Spleen (tissue), 11 donors: ENCODE data around the gene MYH10. TPM values are rescaled to one million over a fixed set of nuclear protein-coding genes. Genes with fewer than 3 reads are reported as not detected.

Experiments used
- DNase-seq: peaks from one replicate; pipeline ENCODE4 v3.0.0-alpha.2; 2020
- H3K27ac ChIP-seq, 8 donors: fragments of 200-600 bp; sonication (generic) in 7 of 8; 1 replicate in 4 of 8; 2 replicates in 4 of 8; pipeline versions ENCODE4 v1.5.0 to v1.8.0; 2016 to 2021; ENCODE audit warnings: inconsistent platforms in 4 of 8, mild to moderate bottlenecking in 4 of 8, moderate library complexity in 1 of 8
- H3K27me3 ChIP-seq, 7 donors: fragments of 200-600 bp; sonication (generic) in 6 of 7; replicated peaks in 1 of 7; 1 replicate in 4 of 7; 2 replicates in 3 of 7; pipeline versions ENCODE4 v1.5.0 to v1.8.0; 2016 to 2021; ENCODE audit warnings: inconsistent platforms in 3 of 7, mild to moderate bottlenecking in 1 of 7
- H3K36me3 ChIP-seq, 6 donors: fragments of 200-600 bp; sonication (generic) in 5 of 6; 1 replicate in 4 of 6; 2 replicates in 2 of 6; pipeline versions ENCODE4 v1.5.0 to v1.8.0; 2016 to 2021; ENCODE audit warnings: inconsistent platforms in 2 of 6
- H3K4me1 ChIP-seq, 6 donors: fragments of 200-600 bp; sonication (generic) in 5 of 6; 1 replicate in 3 of 6; 2 replicates in 3 of 6; pipeline versions ENCODE4 v1.5.0 to v1.8.0; 2016 to 2021; ENCODE audit warnings: inconsistent platforms in 3 of 6
- H3K4me3 ChIP-seq, 8 donors: fragments of 200-600 bp; sonication (generic) in 7 of 8; 1 replicate in 4 of 8; 2 replicates in 4 of 8; pipeline versions ENCODE4 v1.5.0 to v1.8.0; 2016 to 2021; ENCODE audit warnings: inconsistent platforms in 4 of 8, mild to moderate bottlenecking in 4 of 8, moderate library complexity in 2 of 8
- H3K9me3 ChIP-seq, 8 donors: fragments of 200-600 bp; sonication (generic) in 7 of 8; 1 replicate in 4 of 8; 2 replicates in 4 of 8; pipeline versions ENCODE4 v1.5.0 to v1.8.0; 2016 to 2021; ENCODE audit warnings: inconsistent platforms in 4 of 8
- POLR2A ChIP-seq, 3 donors: fragments of 450-650 bp; IDR thresholded peaks; one replicate each; pipeline ENCODE4 v1.5.1; 2017; ENCODE audit warnings: antibody characterized with exemption in 3 of 3, mild to moderate bottlenecking in 1 of 3
- POLR2AphosphoS5 ChIP-seq, 3 donors: sonication (generic); formaldehyde crosslinking; IDR thresholded peaks; one replicate each; pipeline ENCODE4 v1.5.1; 2017; ENCODE audit warnings: antibody characterized with exemption in 3 of 3
- WGBS, 5 donors: extraction: QIAGEN DNeasy Blood & Tissue Kit in 3 of 5; methylation state at CpG; one replicate each; pipeline versions ENCODE4 v1.1.5 to v1.1.7; 2013 to 2018; 5-methylcytosine and 5-hydroxymethylcytosine counted together
- intact Hi-C: fragments of 100-400 bp; cut with DNase I; formaldehyde crosslinking; loops from one replicate; pipeline ENCODE4 v1.15.0; 2023; ENCODE audit warnings: low total_unique reads
- polyA plus RNA-seq, 3 donors: library from polyadenylated mRNA; stranded (reverse); fragments of 200-250 nt; gene quantifications; one replicate each; pipeline ENCODE4 v1.2.1, GENCODE V29; 2013
- total RNA-seq, 7 donors: library from RNA; depleted of rRNA in 3 of 7; stranded (reverse); fragments of >200 nt in 3 of 7; fragmentation: NEBNext Ultra II Directional in 4 of 7; extraction: Animal tissue kit (Norgen Biotek cat#: 25700) in 4 of 7; gene quantifications; one replicate each; pipeline versions ENCODE4 v1.1.0 to v1.2.1, GENCODE V29; 2016 to 2021
- TF ChIP-seq, protein P1 (sequence below), 11 experiments: fragments of 200-600 bp in 7 of 11; fragments of 450-650 bp in 4 of 11; sonication (generic) in 4 of 11; IDR thresholded peaks in 8 of 11; conservative IDR thresholded peaks in 3 of 11; 1 replicate in 7 of 11; 2 replicates in 4 of 11; pipeline versions ENCODE4 v1.4.0 to v1.8.0; 2016 to 2021; ENCODE audit warnings: antibody characterized with exemption in 11 of 11, inconsistent platforms in 4 of 11, mild to moderate bottlenecking in 1 of 11
- donor health status: healthy with polysubstance abuse.
- donor health status: DM: no; HTN: no; CAD: no; lungs with moderate emphysema.
- donor health status: DM: no; HTN: no; CAD: no.
- donor health status: Bipolar disorder and iron deficiency.
- donor health status: healthy.
- donor health status: DM: no; HTN: no; CAD: no.
- donor health status: DM: yes; HTN: yes; CAD: no.

Gene MYH10
- total and polyA plus RNA-seq, 10 donors: 1.0 to 14.4 (median 7.5) TPM

- Histone ChIP-seq H3K4me1 (peaks cover 16 to 56% (median 41%) of the 10 kb centered on the region in 6 donors), H3K36me3 (peaks cover 0 to 29% (median 0%) of the 10 kb centered on the region in 6 donors), H3K4me3 (peak overlapping the region; percentile 61 to 95 (median 77)), H3K9me3 (no peaks in the 10 kb centered on the region), H3K27ac (peak overlapping the region; percentile 98 to 100 (median 100)), H3K27me3 (no peaks in the 10 kb centered on the region)
- peak; percentile 95 for DNase-seq
- intact Hi-C loops: no loop called here
- no peak for TF ChIP-seq POLR2AphosphoS5 (IDR thresholded peaks at IDR 0.05)
- no peak for TF ChIP-seq POLR2A (IDR thresholded peaks at IDR 0.05)
- TF ChIP-seq, protein P1, sequence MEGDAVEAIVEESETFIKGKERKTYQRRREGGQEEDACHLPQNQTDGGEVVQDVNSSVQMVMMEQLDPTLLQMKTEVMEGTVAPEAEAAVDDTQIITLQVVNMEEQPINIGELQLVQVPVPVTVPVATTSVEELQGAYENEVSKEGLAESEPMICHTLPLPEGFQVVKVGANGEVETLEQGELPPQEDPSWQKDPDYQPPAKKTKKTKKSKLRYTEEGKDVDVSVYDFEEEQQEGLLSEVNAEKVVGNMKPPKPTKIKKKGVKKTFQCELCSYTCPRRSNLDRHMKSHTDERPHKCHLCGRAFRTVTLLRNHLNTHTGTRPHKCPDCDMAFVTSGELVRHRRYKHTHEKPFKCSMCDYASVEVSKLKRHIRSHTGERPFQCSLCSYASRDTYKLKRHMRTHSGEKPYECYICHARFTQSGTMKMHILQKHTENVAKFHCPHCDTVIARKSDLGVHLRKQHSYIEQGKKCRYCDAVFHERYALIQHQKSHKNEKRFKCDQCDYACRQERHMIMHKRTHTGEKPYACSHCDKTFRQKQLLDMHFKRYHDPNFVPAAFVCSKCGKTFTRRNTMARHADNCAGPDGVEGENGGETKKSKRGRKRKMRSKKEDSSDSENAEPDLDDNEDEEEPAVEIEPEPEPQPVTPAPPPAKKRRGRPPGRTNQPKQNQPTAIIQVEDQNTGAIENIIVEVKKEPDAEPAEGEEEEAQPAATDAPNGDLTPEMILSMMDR (IDR thresholded peaks at IDR 0.05 in 8 of 11, conservative IDR thresholded peaks at IDR 0.05 in 3 of 11): peak in 1 of 11 experiments; percentile 18
- 0 to 2% (median 1%) methylated on average over 30 to 43 of the region's 43 CpGs for WGBS, 5 donors
Measured at GRCh38 chr17:8436169-8436843, 194.2 kb downstream of the MYH10 start.

DNA sequence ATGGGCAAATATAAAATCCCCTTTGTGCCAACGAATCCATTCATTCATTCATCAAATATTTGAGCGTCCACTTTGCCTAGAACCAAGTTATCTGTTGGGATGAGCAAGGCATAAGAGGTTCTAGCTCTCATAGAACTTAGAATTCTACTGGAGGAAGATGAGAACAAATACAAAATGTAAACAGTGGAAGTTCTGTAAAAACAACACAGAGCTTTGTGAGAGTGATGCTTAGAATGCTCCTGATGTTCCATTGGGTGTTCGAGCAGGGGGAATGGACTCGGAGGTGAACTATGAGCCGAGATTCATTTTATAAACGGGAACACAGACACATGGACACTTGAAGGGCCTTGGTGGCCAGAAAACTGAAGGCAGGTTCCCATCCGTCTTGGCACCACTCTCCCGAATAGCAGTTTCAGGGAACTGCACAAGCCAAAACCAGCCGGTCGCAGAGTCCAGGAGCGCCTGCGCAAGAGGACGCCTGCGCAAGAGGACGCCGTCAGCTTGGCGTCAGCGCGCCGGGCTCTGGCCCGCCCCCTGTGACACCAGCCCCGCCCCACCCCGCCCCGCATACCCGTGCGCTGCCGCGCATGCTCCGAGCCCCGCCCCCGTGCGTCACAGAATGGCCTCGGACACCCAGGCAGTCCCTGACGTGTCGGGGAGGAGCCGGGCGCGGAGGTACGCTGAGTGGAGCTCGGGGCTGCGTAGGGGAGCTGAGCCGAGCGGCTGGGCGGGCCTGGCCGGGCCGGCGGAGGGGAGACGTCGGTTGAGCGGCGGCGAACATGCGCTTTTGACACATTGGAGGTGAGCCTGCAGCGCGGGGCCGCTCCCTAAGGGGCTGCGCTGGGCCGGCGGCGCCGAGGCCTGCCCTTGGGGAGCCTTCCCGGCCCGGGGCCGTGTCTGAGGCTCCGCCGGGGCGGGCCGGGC lies 195.0 kb downstream of the MYH10 start, which contains the start of gene NDEL1:
TSS of gene NDEL1 (plus strand) at position 640 of the 924 bp plus-strand sequence. CDS start 8,388 bp downstream, outside the sequence.
- no peaks in the 10 kb centered on the region for H3K27me3 ChIP-seq
- peak; percentile 100 for DNase-seq
- intact Hi-C loops: no loop called here
- WGBS, 5 donors: 3 to 17% (median 3%) methylated on average over 10 to 68 of the region's 68 CpGs
- peak within 1 kb of the TSS; percentile 98 to 100 (median 100) for H3K27ac ChIP-seq
- H3K36me3 ChIP-seq: peaks cover 0 to 24% (median 0%) of the 10 kb centered on the region in 6 donors
- TF ChIP-seq POLR2A (IDR thresholded peaks at IDR 0.05): peak; percentile 96 to 99 (median 96)
- TF ChIP-seq, protein P1 (IDR thresholded peaks at IDR 0.05 in 8 of 11, conservative IDR thresholded peaks at IDR 0.05 in 3 of 11): peak in 4 of 11 experiments; percentile 6 to 38 (median 26)
- peak; percentile 100 for TF ChIP-seq POLR2AphosphoS5 (IDR thresholded peaks at IDR 0.05)
- H3K4me1 ChIP-seq: peaks cover 16 to 48% (median 34%) of the 10 kb centered on the region in 6 donors
- peak within 1 kb of the TSS; percentile 61 to 95 (median 77) for H3K4me3 ChIP-seq
- no peaks in the 10 kb centered on the region for H3K9me3 ChIP-seq

DNA sequence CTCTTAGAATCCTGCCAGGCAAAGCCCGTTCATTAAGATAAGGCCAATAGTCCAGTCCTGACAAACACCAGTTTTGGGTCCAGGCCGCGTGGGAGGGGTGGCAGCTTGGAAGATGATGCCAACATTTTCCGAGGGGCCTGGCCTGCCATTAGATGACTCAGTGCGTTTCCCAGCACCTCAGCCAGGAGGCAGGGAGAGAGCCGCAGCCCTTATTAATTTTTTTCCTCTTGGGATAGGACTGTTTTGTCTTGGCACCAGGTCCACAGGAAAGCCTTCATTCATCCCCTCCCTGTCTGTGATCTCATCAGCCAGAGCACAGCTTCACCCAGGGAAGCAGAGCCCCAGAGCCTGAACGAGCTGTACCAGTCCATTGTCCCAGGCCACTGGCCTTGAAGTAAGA lies 199.6 kb downstream of the MYH10 start:
- H3K4me3 ChIP-seq: no peak overlapping the region
- DNase-seq: no peak
- 61 to 88% (median 77%) methylated on average over 6 to 7 of the region's 7 CpGs for WGBS, 5 donors

DNA sequence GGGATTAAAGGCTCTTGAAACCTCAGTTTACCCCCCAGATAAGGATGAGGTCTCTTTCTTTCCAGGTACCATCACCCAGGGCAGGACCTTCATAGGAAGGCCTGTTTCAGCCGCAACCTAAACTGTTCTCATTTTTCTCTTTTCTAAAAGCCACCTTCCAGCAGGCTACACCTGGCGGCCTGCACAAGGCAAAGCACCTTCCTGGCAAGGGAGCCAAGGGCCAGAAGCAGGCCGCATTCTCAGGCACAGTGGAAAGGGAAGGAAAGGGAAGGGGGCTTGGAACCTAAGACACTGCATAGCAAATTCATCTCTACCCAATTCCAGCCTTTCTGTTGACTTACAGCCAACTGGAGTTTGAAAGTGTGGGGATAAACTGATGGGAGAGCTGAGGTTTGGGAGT lies 203.7 kb downstream of the MYH10 start:
- intact Hi-C loops: no loop called here
- H3K27me3 ChIP-seq: no peaks in the 10 kb centered on the region
- no peaks in the 10 kb centered on the region for H3K9me3 ChIP-seq
- WGBS, 5 donors: 85 to 99% (median 95%) methylated on average over 3 of the region's 3 CpGs
- H3K4me3 ChIP-seq: no peak overlapping the region
- H3K4me1 ChIP-seq: peaks cover 0 to 6% (median 1%) of the 10 kb centered on the region in 6 donors
- no peak for DNase-seq
- no peaks in the 10 kb centered on the region for H3K36me3 ChIP-seq
- H3K27ac ChIP-seq: no peak overlapping the region
- TF ChIP-seq POLR2AphosphoS5 (IDR thresholded peaks at IDR 0.05) (no peak), POLR2A (IDR thresholded peaks at IDR 0.05) (no peak)
- TF ChIP-seq, protein P1 (IDR thresholded peaks at IDR 0.05 in 8 of 11, conservative IDR thresholded peaks at IDR 0.05 in 3 of 11): no peak

More for the DNA sequence above, 199.6 kb downstream of the MYH10 start:
- Histone ChIP-seq H3K9me3 (no peaks in the 10 kb centered on the region), H3K27me3 (no peaks in the 10 kb centered on the region), H3K27ac (no peak overlapping the region), H3K36me3 (no peaks in the 10 kb centered on the region), H3K4me1 (peaks cover 0 to 7% (median 5%) of the 10 kb centered on the region in 6 donors)
- intact Hi-C loops: no loop called here
- TF ChIP-seq POLR2A (IDR thresholded peaks at IDR 0.05): no peak
- no peak for TF ChIP-seq POLR2AphosphoS5 (IDR thresholded peaks at IDR 0.05)
